ENCODE data around the gene MED12L.
A peak's percentile ranks its signal among the peaks of the same experiment; 100 is the strongest.
"Not testable (repeated sequence)": the region's sequence is repeated elsewhere in the genome, so short reads cannot be mapped to it uniquely, and the experiment has no call there.

Gene MED12L

DNA sequence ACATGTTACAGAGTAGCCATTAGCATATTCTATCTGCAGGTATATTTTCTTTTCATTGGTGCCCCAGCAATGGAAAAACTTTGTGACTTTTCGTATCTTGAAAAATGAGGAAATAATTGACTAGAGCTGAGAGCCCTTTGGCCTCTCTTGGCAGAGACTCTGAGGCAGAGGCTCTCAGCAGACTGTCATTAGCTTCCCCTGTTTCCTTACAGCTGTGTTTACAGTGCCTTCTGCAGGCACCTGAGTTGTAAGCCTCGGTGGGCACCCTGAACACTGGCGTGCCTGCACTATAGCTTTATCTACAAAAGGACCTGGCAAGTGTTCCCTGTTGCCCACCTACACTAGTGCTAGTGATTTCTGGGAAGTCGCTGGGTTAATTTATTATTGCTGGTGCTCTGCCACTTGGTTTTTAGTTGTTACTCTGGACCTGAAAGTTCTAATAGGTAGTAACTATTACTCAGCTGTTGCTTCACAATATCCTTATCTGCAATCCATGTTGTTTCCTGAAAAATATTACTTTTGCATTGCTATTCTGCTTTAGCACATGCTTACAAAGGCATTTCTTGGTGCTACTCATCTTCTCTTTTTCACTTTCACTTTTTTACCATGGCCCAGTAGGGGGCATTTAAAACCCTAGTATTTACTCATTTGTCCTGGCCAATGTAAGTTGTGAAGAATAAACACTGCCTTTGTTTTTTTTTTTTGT, 125.4 kb downstream of the MED12L start:
- DNase-seq (ENCODE audit: low spot score) (no peak), FAIRE-seq (peak; percentile 58)

DNA sequence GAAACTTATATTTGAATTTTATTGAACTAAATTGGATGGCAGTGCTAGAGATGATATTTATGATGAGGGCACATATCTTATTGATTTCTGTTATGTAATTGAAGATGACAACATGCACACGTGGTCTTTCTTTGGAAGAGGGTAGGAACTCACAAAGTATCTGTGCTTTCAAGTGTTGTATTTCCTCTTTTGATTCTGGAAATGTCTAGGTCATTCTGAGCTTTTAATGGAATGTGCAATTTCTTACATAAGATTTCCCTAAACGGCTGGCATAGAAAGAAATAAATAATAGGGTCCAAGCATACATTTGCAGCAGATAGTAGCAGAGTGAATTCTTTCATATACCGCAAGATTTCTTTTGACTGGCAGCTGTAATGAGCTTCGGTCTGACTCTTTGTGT, 127.7 kb downstream of the MED12L start:
- no peak for FAIRE-seq
- no peak for DNase-seq (ENCODE audit: low spot score)

DNA sequence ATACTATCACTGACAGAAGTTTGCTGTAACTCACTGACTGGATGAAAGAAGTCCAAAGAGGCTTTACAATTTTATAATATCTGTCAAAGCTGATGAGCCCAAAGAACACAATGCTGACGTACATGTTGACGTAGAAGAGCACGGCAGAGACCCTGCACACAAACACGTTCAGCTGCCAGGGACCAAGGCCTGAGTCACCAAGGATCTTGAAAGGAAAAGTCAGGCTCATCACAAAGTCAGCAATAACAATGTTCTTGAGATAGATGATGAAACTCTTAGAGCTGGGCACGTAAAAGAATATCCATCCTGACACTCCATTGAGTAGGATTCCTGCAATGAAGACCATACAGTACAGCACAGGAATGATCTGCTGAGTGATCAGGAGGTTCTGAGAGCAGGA, 128.4 kb downstream of the MED12L start:
- DNase-seq (ENCODE audit: low spot score) (no peak), FAIRE-seq (no peak)

DNA sequence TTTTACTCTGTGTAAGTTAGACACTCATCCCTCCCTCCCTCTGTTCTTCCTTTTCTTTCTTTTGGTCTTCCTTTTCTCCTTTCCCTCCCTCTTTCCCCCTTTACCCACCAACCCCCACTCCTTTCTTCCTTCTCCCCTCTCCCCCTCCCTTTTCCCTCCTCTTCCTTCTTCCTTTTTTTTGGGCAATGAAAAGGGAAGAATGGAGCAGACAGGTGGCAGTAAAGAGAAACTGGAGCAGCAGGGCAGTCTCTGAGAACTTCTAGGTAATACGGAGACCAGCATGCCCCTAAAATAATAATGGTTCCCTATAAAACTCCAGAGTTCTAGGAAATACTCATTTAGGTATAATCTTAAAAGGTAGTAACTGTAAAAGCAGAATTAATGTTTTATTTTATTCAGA, 129.0 kb downstream of the MED12L start:
- FAIRE-seq = no peak
- DNase-seq (ENCODE audit: low spot score) = no peak

GRCh38 chr3:151216641-151217607, 131.5 kb downstream of the MED12L start:
- peak; percentile 67 for DNase-seq (ENCODE audit: low spot score)

GRCh38 chr3:151218136-151218535, 132.7 kb downstream of the MED12L start:
- peak; percentile 85 for FAIRE-seq

More at GRCh38 chr3:151216641-151217607, 131.5 kb downstream of the MED12L start:
- peak; percentile 87 for FAIRE-seq

DNA sequence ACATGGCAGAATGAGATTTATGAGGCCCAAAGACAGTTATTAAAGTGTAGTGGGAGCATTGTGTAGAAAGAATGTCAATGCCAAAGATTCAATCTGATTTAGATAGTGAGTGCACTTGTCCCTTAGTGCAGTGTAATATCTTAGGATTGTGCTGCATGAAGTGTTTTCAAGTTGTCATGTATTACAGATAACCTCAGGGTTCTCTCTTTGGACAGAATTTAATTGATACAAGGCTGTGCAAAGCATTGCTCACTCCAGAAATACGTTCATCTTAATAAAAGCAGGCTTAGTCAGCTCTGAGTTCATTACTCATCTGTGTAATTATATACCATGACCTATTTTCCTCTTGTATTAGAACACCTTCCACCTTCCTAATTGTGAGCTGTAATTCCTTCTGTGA, 133.6 kb downstream of the MED12L start:
- FAIRE-seq (peak; percentile 96), DNase-seq (ENCODE audit: low spot score) (peak; percentile 91)

More at GRCh38 chr3:151218136-151218535, 132.7 kb downstream of the MED12L start:
- DNase-seq (ENCODE audit: low spot score) = peak; percentile 61

- FAIRE-seq = no peak
These were observed 138.9 kb downstream of the MED12L start for GRCh38 chr3:151224268-151224866.

DNA sequence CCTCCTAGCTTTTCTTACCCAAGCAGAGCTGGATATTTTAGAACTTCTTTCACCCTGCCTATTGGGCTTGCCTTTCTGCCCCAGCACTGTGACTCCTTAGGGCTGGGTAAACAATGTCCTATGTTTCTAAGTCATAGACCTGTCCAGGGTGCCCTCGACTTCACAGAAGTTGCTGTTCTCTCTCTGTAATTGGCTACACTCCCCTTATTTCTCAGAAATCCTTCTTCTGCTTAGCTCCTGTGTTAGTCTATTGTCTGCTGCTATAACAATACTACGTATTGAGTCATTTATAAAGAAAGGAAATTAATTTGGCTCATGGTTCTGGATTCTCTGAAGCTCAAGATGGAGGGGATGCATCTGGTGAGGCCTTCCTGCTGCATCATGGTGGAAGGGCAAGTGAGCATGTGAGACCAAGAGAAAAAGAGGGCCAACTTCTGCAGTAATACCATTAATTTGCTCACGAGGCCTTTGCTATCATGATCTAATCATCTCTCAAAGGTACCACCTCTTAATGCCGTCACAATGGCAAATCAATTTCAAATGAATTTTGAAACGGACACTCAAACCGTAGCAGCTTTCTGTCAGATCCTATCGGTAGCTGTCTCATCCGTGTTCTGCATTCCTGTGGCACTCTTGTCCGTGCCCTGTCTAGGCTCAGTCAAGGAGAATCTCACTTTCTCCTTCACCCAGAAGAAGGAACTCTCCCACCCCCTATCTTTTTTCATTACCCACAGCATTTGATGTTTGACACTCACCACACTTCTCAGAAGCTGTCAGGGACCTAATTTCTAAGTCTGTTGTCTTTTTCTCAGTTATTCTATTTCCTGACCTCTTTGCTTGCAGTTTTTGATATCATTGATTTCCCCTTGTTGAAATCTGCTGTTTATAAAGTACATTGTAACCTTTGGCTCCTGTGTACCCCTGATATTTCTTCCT, 139.8 kb downstream of the MED12L start:
- FAIRE-seq (no peak), DNase-seq (ENCODE audit: low spot score) (no peak)

More at GRCh38 chr3:151224268-151224866, 138.9 kb downstream of the MED12L start:
- DNase-seq (ENCODE audit: low spot score) = no peak

DNA sequence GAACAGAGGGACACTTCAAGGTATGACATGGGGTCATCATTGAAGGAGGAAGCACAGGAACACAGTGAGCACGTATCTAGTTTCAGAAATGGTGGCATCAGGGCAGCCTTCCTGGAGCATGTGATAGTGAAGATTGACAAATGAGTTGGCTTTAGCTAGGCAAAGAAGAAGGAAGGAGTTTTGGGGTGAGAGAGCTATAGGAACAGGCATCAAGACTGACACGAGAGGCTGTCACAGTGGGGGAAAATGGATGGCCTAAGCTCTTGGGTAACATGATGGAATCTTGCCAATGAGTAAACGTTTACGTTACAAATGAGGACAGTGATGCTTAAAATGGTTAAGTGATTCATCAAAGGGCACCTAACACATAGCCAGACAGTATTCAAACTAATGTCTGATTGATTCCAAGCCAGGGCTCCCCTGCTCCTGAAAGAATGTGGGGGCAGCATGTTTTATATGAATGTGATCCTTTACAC, 140.7 kb downstream of the MED12L start:
- FAIRE-seq (peak; percentile 88), DNase-seq (ENCODE audit: low spot score) (peak; percentile 89)

GRCh38 chr3:151226825-151227224, 141.4 kb downstream of the MED12L start:
- DNase-seq (ENCODE audit: low spot score) (no peak), FAIRE-seq (no peak)

DNA sequence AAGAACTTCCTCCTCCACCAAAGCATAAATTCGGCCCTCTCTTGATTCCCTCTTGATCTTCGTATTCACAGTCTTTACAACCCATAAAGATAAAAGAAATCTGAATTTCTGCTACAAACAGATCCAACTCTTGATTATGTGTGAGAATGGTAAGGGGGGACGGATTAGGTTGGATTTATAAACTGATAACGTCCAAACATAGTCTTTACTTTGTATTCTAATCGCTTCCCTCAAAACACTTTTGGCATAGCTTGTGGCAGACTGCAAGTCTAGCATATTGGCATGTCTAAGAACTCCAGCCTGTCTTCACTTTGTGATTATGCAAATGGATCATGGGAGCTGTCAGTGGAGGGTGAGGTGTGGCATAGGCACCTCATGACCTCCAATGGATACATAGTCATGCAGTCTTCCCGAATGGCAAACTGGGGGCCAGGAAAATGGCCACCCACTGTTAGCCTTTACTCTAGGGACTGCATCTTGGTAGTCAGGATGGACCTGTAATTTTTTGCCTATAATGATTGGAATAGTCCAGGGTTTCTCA, 141.9 kb downstream of the MED12L start:
- FAIRE-seq = no peak

GRCh38 chr3:151227807-151228665, 142.6 kb downstream of the MED12L start:
- FAIRE-seq = peak; percentile 88
- DNase-seq (ENCODE audit: low spot score) = peak; percentile 81

More for the DNA sequence above, 141.9 kb downstream of the MED12L start:
- DNase-seq (ENCODE audit: low spot score) = no peak

GRCh38 chr3:151228666-151229040, 143.2 kb downstream of the MED12L start:
- DNase-seq (ENCODE audit: low spot score) = peak; percentile 43
- FAIRE-seq = peak; percentile 68

DNA sequence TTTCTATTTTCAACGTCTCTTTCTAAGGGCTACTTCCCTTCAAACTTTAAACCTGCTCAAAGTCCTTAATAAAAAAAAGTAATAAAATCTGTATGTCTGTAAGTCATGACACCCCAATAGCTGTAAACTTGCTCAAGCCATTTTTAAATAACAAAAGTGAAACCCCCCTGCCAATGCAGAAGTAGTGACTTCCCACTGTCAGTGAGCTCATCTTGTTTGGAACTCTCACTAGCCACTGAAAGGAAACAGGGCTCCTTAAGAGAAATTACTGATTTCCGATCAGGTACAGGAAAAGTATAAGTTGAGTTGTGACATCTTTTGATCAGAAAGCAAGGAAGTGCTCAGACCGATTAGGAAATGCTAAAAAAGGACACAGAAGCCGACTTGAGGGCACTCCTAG, 145.2 kb downstream of the MED12L start:
- DNase-seq (ENCODE audit: low spot score) = no peak
- no peak for FAIRE-seq

DNA sequence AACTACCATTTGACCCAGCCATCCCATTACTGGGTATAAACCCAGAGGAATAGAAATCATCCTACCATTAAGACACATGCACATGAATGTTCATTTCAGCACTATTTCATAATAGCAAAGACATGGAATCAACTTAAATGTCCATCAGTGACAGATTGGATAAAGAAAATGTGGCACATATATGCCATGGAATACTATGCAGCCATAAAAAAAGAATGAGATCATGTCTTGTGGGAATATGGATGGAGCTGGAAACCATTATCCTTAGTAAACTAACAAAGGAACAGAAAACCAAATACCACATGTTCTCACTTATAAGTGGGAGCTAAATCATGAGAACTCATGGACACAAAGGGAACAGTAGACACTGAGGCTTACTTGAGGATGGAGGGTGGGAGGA, 146.9 kb downstream of the MED12L start:
- FAIRE-seq; DNase-seq (ENCODE audit: low spot score): not testable (repeated sequence)

- FAIRE-seq (no peak), DNase-seq (ENCODE audit: low spot score) (no peak)
These were observed 147.5 kb downstream of the MED12L start for GRCh38 chr3:151232991-151233390.

DNA sequence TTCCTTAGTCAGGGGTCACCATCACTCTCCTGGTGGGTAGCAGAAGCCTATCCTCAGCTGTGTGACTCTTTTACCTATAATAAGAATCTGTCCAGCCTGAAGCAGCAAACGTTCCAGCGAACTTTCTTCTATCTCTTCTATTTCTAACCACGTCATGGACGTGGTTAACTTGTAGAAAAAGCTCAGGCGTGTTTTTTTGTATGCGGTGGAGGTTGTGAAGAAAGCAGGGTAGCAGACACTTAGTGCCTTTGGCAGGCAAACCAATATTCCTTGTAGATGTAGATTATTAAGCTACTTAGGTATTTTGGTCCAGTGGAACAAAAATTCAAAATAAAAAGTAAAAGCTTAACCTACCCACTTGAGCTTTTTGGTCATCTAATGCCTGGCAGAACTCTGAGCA, 149.4 kb downstream of the MED12L start:
- DNase-seq (ENCODE audit: low spot score) = no peak
- no peak for FAIRE-seq

GRCh38 chr3:151236316-151236715, 150.9 kb downstream of the MED12L start:
- DNase-seq (ENCODE audit: low spot score) (no peak), FAIRE-seq (no peak)
